Measurements from ENCODE around the gene C6orf141.

C6orf141 gene

GRCh38 chr6:49540614-49541013, 9.9 kb upstream of the C6orf141 start:
- DNase-seq, result no peak

DNA sequence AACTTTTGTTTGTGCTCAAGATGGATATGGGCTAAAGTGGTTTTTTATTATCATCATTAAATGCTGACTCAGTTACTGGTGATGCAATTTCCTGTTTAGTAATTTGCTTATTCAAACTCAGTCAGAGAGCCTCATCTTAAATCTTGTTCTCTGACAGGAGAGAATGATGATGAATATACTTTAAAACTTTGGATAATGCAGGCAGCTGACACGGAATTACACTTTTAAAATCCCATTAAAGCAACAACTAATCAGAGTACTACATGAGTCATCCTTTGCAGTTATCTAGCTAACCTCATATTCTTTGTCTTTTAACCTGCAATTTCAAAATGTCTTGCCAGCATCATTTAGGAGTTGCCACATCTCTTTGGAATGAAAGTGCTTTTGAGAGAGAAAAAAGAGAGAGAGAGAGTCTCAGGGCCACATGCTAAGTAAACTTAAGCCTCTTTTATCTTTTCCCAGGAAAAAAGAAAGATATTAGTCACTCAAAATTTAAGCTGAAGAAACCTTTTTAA, 9.2 kb upstream of the C6orf141 start:
- no peak for DNase-seq

- no peak for DNase-seq
Observed at GRCh38 chr6:49541936-49542335, 8.5 kb upstream of the C6orf141 start.

DNA sequence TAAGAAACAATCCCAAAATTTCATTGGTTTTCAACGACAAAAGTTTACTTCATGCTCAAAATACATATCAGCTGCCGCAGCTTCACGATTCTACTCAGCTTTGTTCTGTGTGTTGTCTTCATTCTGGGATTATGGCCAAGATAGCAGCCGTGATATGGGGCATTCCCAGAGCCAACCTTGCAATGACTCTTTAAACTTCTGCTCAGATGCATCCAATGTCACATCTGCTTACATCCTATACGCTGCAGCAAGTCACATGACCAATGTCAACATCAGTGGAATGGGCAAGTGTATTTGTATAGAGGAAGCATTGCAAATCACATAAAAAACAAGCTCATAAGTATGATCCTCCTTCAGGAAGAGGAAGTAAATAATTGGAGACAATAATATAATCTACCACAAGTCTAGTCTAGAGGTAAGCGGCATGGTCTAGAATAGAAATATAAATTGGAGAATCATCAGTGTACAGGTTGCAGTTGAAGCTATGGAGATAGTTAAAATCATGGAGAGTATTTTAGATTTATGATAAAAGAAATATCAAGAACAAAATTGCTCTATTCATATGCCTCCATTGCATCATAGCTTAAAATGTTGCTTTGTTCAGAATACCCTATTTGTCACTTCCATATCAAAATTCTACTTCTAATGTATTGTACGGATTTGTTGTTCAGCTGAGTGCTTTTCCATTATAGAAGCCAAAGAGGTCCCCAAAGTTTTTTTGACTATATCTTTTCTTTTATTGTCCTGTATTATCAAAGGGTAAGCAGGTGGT, 7.2 kb upstream of the C6orf141 start:
- DNase-seq, result no peak

DNA sequence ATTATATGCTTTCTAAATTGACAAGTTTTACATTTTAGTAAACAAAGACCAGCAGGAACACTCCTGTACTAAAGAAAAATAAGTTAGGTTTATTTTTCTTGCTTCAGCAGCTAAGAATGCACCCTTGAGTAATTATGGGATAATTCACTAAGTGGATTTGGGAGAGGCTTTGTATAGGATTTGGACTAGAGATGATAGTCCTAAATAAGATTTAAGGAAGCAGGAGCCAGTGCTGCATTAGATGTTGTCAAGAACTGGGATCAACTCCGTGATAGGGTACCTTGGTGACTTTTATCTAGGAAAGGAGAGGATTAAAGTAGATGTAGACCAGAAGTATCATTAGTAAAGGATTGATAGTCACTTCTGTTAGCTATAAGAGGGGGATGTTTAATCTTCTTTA, 4.1 kb upstream of the C6orf141 start:
- no peak for DNase-seq

DNA sequence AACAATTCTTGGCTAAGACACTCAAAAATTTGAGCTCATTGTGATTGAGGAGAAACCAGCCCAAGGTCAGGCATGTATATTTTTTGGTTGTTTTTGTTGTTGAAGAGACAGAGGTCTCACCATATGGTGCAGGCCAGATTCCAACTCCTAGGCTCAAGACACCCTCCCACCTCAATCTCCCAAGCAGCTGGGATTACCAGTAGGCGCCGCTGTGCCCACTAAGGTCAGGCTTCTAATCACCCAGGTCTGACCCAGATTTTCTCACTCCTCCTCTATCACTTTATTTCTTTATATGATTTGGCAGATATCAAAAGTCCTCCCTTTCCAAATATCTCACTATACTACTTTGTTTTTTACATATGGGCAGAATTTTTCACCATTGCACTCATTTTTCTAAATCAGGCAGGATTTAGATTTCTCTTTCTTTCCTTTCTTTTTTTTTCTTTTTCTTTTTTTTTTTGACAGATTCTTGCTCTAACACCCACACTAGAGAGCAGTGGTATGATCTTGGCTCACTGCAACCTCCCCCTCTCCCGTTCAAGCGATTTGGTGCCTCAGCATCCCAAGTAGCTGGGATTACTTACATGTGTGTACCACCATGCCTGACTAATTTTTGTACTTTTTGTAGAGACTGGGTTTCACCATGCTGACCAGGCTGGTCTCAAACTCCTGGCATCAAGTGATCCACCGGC, 1.7 kb upstream of the C6orf141 start:
- no peak for DNase-seq

DNA sequence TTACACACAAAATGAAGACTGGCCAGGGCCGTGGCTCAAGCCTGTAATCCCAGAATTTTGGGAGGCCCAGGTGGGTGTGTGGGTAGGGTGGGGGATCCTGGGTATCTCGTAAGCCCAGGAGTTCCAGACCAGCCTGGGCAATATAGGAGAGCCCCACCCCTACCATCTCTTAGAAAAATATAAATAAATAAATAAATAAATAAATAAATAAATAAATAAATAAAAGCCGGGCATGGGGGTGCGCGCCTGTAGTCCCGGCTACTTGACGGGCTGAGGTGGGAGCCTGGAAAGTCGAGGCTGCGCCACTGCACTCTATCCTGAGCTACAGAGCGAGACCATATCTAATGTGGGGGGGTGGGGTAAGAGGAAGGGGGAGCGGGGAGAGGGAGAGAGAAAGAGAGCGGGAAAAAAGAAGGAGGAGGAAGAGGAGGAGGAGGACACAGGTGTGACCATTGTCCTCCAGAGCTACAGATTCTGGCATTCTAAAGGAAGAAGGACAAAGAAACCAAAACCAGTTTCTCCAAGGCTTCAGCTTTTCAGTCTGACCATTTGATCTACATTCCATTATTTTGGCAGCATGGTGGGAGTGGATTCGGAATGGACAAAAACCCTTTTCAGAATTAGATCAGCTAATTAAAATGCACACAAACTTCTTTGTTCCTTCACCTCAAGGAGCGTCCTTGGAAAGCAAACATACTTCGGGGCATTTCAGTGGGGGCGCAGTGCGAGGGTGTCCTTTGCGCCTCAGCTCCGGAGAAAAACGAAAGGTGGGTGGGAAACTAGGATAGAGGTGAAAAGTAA, 577 bp upstream of the C6orf141 start:
- DNase-seq, result no peak

GRCh38 chr6:49551078-49551865, 804 bp downstream of the C6orf141 start:
- DNase-seq, result no peak

DNA sequence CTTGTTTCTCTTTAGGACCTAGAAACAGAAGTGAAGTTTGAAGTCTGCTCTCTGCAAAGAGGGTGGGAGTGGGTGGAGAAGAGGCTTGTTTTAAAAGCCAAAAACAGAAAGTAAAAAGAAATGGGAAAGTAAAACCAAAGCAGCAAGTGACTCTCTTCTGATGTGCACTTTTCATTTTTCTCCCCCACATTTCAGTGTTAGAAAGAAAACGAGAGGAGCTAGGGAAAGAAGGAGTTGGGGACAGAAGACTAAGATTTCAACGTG, 1.3 kb downstream of the C6orf141 start:
- no peak for DNase-seq

DNA sequence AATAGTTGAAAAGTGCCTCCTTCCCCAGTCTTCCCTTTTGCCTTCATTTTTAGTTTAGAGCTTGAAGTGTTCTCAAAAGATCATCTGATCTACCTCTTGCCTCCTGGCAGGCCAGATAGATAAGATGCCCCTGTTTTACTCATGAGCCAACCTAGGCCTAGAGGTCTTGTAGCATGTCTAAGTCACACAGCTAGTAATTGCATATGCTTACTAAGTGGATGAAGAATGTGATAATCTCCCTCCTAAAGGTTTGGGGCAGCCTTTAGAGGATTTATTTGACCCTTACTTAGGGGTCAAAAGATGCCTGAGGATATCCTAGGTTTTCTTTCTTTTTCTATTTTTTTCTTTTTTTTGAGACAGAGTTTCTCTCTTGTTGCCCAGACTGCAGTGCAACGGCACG, 2.1 kb downstream of the C6orf141 start:
- DNase-seq, result no peak

DNA sequence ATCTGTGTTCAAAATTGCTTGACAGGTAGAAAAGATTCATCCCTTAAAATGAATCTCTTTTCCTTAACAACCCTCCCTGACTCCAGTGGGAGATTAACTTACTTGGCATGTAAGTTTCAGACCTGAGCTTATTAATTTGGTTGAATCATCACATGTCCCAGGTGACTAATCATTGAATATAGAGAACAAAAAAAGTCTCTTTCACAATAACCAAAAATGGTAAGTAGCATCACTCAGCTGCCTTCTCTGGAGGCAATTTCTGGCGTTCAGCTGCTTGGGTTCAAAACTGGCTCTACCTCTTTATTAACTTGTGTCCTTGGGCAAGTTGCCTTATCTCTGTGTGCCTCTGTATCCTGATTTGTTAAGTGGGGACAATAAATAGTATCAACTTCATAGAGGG, 2.9 kb downstream of the C6orf141 start:
- no peak for DNase-seq

- no peak for DNase-seq
Observed at GRCh38 chr6:49555951-49556350, 5.5 kb downstream of the C6orf141 start.

GRCh38 chr6:49556429-49556837, 6.0 kb downstream of the C6orf141 start:
- DNase-seq, result no peak

DNA sequence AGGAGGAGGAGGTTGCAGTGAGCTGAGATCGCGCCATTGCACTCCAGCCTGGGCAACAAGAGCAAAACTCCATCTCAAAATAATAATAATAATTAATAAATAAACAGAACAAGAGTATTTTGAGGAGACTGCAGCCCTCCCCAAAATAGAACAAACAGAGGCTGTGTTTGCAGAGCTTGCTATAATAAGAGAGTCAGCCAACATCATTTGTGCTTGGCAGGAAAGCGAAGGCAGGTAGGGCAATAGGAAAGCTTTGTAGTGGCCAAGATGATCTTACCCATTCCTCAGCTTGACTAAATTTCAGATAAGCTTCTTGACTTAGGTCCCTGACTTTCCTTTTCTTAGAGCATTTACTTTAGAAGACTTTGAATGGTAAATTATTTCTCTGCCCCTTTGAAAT, 6.7 kb downstream of the C6orf141 start:
- DNase-seq, result no peak

GRCh38 chr6:49558238-49558637, 7.8 kb downstream of the C6orf141 start:
- no peak for DNase-seq

GRCh38 chr6:49563006-49563886, 12.8 kb downstream of the C6orf141 start:
- no peak for DNase-seq

DNA sequence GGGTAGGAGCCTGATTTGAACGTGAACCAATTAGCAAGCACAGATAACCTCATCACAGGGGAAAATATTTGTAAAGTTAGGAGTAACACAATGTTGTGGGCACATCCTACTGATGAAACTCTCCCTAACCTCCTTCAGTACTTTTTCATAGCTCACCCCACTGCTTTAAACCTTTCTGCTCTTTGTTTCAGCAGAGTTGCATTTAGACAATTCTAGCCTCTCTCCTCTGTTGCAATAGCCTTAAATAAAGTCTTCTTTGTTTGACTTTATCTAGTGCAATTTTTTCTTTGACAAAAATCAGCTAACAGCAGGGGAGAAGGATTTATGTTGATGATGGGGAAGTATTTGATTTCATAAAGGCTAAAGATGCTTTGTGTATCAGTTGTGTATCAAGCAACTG, 14.1 kb downstream of the C6orf141 start:
- DNase-seq, result no peak

DNA sequence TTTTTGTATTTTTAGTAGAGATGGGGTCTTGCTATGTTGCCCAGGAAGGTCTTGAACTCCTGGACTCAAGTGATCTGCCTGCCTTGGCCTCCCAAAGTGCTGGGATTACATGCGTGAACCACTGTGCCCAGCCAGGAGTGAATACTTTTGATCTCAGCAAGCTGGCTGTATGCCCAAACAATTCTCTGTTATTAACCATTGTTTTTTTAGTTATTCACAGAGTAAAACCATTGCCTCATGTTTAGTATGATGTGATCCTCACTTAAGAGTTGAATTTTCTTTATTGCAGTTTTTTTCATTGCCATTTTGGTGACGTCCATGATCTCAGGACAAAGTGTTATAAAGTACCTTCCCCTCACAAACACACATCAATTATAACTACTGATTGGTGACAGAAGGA, 14.8 kb downstream of the C6orf141 start:
- DNase-seq, result no peak

DNA sequence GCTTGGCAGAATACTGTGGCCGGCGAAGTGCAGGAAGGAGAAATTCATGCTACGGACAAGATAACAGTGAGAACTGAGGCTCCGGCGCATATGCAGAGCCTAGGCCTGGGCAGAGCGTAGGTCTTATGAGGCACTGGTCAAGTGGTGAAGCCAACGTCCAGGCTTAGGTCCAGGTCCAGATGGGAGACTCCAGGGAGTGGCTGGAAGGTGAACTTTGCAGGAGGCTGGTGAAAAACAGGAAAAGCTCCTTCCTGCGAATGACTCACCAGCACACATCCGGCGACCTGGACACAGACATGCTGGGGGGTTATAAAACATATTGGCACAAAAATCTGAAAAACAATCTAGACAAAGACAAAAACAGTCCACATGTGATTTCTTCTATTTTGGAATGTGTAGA, 15.4 kb downstream of the C6orf141 start:
- DNase-seq, result no peak

DNA sequence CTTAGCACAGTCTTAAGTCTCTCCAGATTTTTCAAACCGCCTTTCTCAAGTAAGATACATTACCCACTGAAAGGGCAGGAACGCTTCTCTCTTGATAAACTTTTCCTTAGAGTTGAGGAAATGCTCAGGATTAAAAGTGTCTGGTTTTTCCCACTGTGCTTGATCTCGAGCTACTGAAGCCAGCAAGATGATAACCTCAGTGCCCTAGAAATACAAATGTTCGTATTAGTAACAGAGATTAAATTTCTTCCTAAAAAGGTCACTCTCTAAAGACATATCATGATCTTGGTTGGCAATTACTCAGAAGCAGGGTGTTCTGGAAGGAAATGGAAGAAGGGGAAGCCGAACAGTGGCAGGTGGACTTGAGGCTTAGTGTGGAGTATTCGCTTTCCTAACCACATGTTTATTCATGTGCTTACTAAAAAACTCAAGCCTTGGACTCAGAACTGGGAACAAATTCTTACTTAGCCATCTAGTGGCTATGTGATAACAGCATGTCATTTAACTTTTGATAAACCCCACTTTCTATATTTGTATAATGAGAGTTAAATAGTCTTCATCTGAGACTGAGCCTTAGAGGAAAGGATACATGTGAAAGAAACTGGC, 20.1 kb downstream of the C6orf141 start:
- no peak for DNase-seq

DNA sequence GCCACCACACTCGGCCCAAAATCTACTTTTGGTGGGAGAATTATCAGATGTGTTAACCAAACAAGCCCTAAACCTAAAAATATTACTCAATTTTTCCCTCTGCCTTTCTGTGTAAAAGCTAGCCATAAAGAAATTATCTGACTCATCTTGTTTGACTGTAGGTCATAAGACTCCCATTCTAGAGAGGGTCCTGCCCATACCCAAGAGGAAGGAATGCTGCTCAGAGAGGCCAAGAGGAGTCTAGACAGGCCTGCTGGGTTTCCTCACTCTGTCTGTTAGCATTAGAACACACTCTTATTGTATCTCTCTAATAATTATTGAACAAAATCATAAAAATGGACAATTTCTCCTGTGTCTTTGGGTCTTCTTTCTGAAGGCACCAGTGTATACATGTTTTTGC, 26.1 kb downstream of the C6orf141 start:
- DNase-seq, result no peak

DNA sequence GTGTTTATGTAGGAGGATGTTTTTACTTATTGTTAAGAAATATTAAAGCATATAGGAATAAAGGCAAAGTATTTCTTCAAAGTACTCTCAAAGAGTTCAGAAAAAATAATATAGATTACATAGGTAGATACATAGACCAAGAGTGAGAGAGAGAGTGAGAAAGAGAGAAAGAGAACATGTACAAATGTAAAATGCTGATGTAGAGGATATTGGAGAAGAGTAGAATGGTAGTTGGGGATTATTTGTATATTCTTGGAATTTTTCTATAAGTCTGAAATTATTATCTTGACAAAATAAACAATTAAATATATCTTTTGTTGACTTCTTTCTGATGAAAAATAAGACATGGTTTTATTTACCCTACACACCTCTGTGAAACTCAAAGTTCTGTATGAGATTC, 29.2 kb downstream of the C6orf141 start:
- DNase-seq, result no peak

Data from CD4-positive, alpha-beta T cell treated with Interleukin-6 for 4 hours (primary cell).